HG02870 (cell line): ENCODE results near the gene MN1.

ENCODE experiments used
- ATAC-seq: cut with Tn5 transposase; IDR thresholded peaks from one replicate; pipeline ENCODE4 v1.9.1; 2021; ENCODE audit warnings: mild to moderate bottlenecking, moderate library complexity; ENCODE audit not compliant: unreplicated experiment

Gene MN1

DNA sequence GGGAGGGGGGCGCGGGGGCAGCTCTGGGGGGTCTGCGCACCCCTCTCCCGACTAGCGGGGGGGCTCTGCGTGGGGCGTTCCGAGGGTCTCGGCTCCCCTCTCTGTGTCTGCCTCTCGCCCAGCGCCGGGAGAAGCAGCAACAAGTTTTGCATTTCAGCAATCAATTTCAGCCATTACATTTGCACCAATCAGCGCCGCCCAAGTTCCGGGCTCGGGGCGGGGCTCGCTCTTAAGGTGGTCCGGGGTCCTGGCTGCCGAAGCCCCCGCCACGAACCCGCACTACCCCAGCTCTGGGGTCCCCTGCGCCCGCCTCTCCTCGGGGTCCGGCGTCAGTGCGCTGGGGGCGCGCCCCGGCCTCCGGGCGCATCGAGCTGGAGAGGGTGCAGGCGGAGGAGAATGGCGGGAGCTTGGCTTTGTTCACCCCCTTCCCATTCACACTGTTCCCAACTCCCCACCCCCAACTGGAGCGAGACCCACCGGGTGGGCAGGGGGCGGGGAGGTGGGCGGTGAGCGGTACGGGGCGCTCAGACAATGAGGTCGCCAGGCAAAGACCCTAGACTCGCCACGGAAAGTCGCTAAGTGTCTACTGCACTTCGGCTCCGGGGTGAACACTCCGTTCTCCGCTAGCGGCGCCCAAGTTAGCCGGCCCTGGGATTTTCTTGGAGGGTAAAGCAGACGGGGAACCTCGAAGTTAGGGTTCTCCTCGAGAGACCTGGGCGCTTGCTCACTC is at the start of gene MN1:
MN1 (minus strand) TSS at position 141 of the 730 bp plus-strand sequence. CDS start 1,213 bp downstream, outside the sequence.
- ATAC-seq = no peak

GRCh38 chr22:27850000-27850521 is 48.5 kb upstream of the MN1 start:
- ATAC-seq = no peak

DNA sequence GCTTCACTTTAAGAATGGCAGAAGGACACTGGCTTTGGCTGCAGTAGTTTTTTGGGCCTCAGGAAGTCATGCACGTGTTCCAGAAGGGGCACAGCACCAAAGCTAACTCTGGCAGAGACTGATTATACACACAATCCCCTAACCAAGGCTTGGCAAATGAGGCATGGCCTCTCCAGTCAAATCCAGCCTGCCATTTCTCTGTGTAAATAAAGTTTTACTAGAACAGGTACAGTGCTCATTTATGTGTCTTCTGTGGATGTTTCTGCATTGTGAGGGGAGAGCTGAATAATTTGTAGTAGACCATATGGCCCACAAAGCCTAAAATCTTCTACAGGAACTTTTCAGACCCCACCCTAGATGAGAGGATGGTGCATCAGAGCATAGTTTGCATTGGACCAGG is 46.4 kb upstream of the MN1 start:
- ATAC-seq = no peak

GRCh38 chr22:27846910-27847309 is 45.4 kb upstream of the MN1 start:
- ATAC-seq = no peak

- no peak for ATAC-seq
These were observed 44.7 kb upstream of the MN1 start for GRCh38 chr22:27846248-27846757.

GRCh38 chr22:27845644-27846043 is 44.1 kb upstream of the MN1 start:
- no peak for ATAC-seq

DNA sequence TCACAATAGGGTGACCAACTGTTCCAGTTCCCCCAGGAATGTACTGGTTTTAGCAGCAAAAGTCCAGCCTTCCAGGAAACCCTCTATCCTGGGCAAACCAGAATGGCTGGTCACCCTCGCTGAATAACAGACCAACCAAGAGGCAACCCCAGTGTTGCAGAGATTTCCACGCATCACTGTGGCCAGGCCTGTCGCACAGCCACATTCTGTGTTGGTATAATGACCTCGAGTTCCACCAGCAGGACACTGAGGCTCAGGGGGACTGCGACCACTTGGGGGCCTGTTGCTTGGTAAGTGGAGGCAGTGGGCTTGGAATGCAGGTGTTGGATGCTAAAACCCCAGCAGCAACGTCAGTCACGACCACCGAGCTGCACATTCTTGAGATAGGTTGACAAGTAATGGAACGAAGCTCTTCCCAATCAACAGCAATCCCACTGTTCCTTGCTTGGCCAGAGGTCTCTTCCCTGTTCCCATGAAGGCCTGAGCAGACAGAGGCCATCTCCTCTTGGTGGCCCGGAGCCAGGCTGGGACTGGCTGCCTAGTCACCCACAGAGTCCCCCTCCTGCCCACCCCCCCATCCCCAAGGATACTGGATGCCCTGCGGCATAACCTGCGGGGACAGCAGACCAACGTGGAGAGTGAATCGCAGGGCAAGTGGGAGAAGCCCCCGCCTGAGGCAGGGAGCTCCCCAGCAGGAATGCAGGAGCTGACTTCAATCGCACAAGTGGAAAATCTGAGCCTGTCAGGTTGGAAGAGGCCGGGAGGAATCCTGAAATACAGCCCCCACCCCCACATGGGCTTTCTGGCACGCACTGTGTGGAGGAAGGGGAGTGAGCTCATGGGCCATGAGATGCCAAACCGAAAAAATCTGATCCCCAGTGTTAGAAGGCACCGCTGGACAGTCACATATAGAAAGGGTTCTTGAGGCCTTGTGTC is 43.4 kb upstream of the MN1 start:
- no peak for ATAC-seq

DNA sequence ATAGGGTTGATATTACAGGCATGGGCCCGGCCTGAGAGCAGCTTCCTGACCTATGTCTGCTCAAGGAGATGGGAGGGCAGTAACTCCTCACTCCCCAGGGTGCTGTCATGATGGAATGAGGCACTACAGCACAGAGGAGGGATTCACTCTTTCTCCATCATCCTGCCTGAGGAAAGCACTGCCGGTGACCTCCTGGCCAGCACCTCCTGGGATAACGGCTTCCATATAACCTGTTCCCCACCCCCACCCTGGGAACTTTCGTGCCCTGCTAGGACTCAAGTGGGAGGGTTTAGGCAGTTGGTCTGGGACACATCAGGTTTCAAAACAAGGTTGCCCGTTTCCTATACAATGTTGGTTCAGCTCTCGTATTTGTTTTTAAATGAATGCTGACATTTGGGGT is 42.7 kb upstream of the MN1 start:
- no peak for ATAC-seq

DNA sequence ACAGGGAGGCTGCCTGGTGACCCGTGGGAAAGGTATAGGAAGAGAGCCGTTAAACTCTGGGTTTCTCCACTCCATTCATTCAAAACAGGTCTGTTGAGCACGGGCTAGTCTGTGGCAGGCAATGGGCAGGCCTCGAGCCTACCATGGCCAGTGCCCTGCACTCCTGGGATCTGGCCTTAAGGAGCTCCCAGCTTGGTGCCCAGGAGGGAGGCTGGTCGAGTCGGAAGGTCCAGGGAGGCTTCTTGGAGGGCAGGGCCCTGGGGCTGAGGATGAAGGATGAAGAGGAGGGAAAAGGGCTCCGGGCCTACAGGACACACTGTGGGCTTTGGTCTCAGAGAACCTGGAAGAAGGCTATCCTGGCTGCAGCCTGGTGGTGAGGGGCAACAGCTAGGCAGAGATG is 41.9 kb upstream of the MN1 start:
- ATAC-seq = no peak

- ATAC-seq = no peak
These were observed 41.3 kb upstream of the MN1 start for GRCh38 chr22:27842669-27843431.

GRCh38 chr22:27842201-27842600 is 40.6 kb upstream of the MN1 start:
- ATAC-seq = no peak

DNA sequence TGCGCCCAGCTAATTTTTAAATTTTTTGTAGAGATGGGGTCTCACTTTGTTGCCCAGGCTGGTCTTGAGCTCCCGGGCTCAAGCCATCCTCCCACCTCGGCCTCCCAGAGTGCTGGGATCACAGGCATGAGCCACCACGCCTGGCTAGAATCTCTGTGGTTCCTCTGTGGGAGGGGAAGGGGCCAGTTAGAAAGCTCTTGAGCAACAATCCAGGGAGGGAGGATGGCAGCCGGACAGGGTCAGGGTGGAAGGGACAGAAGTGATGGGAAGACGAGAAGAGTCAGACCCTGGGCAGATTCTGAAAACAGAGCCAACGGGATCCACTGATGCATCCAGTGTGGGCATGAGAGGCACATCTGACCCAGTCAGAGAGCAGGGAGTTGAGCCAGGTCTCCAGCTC is 38.9 kb upstream of the MN1 start:
- ATAC-seq = no peak

DNA sequence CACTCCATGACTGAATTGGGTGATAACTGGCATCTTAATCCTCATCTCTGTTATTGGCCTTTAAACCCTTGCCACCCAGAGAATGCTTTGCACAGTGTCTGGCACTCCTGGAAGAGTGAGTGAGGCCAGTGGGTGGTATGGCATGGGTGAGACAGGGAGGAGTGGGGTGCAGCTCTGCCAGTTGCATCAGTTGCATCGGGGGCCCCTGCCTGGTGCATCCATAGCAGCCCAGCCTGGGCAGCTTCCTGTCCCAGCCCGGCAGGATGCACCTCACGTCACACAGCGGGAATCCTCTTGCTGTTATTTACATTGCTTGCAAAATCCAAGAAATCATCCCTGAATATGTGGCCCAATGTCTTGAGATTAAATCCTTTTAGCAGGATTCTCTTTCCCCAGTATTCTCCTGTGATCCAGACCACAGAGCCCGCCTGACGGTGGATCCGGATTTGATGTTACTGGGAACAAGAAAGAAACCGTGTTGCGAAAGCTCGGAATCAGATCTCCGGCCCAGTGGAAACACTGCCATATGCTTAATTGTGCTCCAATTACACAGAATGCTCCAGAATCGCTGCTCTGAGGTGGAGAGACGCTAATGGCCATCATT is 37.6 kb upstream of the MN1 start:
- ATAC-seq = no peak

DNA sequence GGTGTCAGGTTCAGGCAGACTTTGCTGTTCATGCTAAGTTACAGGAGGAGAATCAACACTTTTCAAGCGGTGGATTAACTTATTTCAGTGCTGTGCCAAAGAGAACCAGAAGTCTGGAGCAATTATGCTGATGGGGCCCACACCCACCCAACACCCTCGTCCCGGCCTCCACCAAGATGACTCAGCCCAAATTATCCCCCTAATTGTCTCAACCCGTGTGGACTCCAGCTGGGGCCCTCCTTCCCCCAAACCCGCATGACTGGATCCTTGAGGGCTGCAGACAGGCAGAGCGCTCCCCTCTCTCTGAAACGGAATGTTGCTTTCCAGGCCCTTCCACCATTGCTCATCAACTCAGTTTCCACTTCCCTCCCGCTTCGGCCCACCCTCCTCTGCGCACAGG is 34.6 kb upstream of the MN1 start:
- ATAC-seq = no peak

- no peak for ATAC-seq
These were observed 33.9 kb upstream of the MN1 start for GRCh38 chr22:27835446-27835845.

GRCh38 chr22:27834364-27835185 is 33.0 kb upstream of the MN1 start:
- no peak for ATAC-seq

DNA sequence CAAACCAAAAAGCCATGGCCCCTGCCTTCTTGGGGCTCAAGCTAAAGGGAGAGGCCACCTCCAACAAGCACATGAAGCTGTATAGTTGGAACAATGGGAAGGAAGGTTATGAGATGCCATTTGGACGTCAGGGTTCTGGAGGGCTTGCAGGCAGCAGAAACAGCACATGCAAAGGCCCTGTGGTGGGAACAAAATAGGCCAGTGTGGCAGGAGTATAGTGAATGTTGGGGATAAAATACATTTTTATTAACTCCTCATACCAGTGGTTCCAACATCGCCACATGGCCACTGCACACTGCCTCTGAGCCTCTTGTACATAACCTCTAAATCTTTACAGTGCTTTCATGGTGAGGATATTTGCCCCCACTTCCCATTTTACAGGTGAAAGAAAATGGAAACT is 32.2 kb upstream of the MN1 start:
- no peak for ATAC-seq

DNA sequence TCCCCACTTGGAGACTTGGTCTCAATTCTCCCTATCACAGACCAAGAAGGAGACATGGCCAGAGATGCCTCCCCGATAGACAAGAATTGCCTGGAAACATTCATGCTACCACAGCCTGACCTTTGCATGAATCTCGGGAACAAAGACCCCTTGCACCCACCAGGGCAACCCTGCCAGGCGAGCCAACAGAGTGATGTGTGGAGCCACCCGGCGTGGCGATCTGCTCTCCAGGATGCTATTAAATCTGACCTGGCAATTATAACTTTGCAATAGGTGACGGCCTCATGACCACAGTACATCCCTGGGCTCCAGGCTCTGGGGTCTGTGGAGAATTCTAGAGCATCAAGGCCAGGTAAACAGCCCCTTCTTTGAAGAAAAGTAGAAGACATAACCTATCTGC is 31.1 kb upstream of the MN1 start:
- ATAC-seq = no peak

GRCh38 chr22:27829620-27830019 is 28.1 kb upstream of the MN1 start:
- no peak for ATAC-seq
